Measurements from ENCODE around the gene BNC2. TPM values are rescaled to one million over a fixed set of nuclear protein-coding genes. Genes with fewer than 3 reads are reported as not detected.

BNC2 gene
- total RNA-seq, 1 experiment from 2014 or later = 43.6 TPM

GRCh38 chr9:16832101-16832500, 38.4 kb downstream of the BNC2 start:
- Histone ChIP-seq H3K79me1 (ENCODE audit: insufficient read depth, low read depth, low read length, poor library complexity, severe bottlenecking) (no peaks in the 10 kb centered on the region), H3K9me3 (ENCODE audit: control insufficient read depth, low read depth, low read length) (no peaks in the 10 kb centered on the region), H3K4me1 (ENCODE audit: insufficient read depth, low read length) (peaks cover 2% of the 10 kb centered on the region; the same call in 1 of the 2 replicates), H4K8ac (replicated peaks; ENCODE audit: insufficient read length, low read depth, low read length) (no peak overlapping the region), H3K14ac (ENCODE audit: insufficient read depth, low read length) (no peak overlapping the region), H3K4ac (ENCODE audit: low read depth, low read length) (no peak overlapping the region), H2AK5ac (ENCODE audit: insufficient read length, low read length) (no peak overlapping the region), H3K18ac (ENCODE audit: insufficient read length, low read depth, low read length) (no peak overlapping the region), H2BK12ac (ENCODE audit: insufficient read length, low read depth, low read length) (no peak overlapping the region), H3T11ph (ENCODE audit: low read length) (no peak overlapping the region), H3K23ac (ENCODE audit: insufficient read length, low read depth, low read length) (no peak overlapping the region), H2BK20ac (ENCODE audit: low read depth, low read length, poor library complexity, severe bottlenecking) (no peak overlapping the region), H4K91ac (ENCODE audit: insufficient read length, low read depth, low read length) (no peak overlapping the region), H3K27me3 (ENCODE audit: insufficient read depth, low read length) (no peaks in the 10 kb centered on the region), H4K20me1 (ENCODE audit: control insufficient read depth, insufficient read depth, insufficient read length) (no peaks in the 10 kb centered on the region), H3K9ac (ENCODE audit: extremely low read depth, insufficient read length, low read length) (no peak overlapping the region), H3K56ac (ENCODE audit: insufficient read length, low read depth, low read length) (no peak overlapping the region), H3K4me2 (ENCODE audit: insufficient read depth, insufficient read length, low read length) (no peak overlapping the region), H2BK15ac (ENCODE audit: low read depth, low read length) (no peak overlapping the region), H2BK120ac (ENCODE audit: low read depth, low read length, poor library complexity, severe bottlenecking) (no peak overlapping the region), H2AFZ (ENCODE audit: low read length) (no peak overlapping the region), H3K79me2 (ENCODE audit: insufficient read depth, low read length) (0 out of 2 replicates have a peak, but pooled peaks cover 3% of the 10 kb centered on the region), H3K23me2 (ENCODE audit: insufficient read length, low read depth, low read length, poor library complexity, severe bottlenecking) (no peaks in the 10 kb centered on the region), H2BK5ac (ENCODE audit: insufficient read length, low read length) (no peak overlapping the region), H4K5ac (ENCODE audit: insufficient read length, low read depth, low read length) (no peak overlapping the region), H3K27ac (ENCODE audit: insufficient read length, low read depth, low read length) (no peak overlapping the region)
- WGBS (ENCODE audit: extremely low coverage, insufficient read length, low lambda C conversion rate) = no CpG with 5 or more reads among the region's 3 CpGs
- Mint-ChIP-seq H3K27me3 (ENCODE audit: low read depth) (no peaks in the 10 kb centered on the region), H3K4me3 (no peak overlapping the region), H3K27ac (no peak overlapping the region), H3K36me3 (ENCODE audit: insufficient read depth in 1 of 3, low read depth in 3 of 3) (peaks cover 0 to 13% (median 0%) of the 10 kb centered on the region in 3 experiments; a peak in 2 of 7 replicates), H3K9me3 (no peaks in the 10 kb centered on the region), H3K4me1 (peaks cover 45 to 48% of the 10 kb centered on the region in 2 experiments)
- DNase-seq = no peak
- no peak for TF ChIP-seq CTCF (conservative IDR thresholded peaks at IDR 0.05)

Measured in H9 (cell line).